ENCODE data around the gene INMT. TPM values are rescaled to one million over a fixed set of nuclear protein-coding genes. Genes with fewer than 3 reads are reported as not detected.

Gene INMT
- total and polyA plus RNA-seq, 2 of the 13 experiments (the other 11 are each of a cell fraction or from before 2014, with no cell fraction given) = not detected

DNA sequence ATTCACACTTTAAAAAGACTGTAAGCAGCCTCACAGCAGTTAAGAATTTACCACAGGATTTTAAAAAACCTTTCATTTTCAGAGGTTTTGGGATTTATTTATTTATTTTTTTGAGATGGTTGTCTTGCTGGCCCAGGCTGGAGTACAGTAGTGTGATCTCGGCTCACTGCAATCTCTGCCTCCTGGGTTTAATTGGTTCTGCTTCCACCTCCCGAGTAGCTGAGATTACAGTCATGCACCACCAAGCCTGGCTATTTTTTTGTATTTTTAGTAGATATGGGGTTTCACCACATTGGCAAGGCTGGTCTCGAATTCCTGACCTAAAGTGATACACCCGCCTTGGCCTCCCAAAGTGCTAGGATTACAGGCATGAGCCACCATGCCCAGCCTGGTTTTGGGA lies 38.4 kb downstream of the INMT start:
- TF ChIP-seq ZNF337 (CRISPR knock-in tag; IDR thresholded peaks at IDR 0.05; ENCODE audit: borderline replicate concordance, low read depth) (no peak), DPF2 (CRISPR knock-in tag; IDR thresholded peaks at IDR 0.05; ENCODE audit: borderline replicate concordance, low read depth) (no peak), CBFB (CRISPR knock-in tag; IDR thresholded peaks at IDR 0.05) (no peak), ZNF225 (CRISPR knock-in tag; IDR thresholded peaks at IDR 0.05) (no peak), ATAD3A (CRISPR knock-in tag; IDR thresholded peaks at IDR 0.05) (no peak), PPARG (CRISPR knock-in tag; conservative IDR thresholded peaks at IDR 0.05) (no peak), EHMT2 (IDR thresholded peaks at IDR 0.05; ENCODE audit: borderline replicate concordance, low read depth, low read length) (no peak), MAFG (CRISPR knock-in tag; IDR thresholded peaks at IDR 0.05) (no peak), ZSCAN20 (CRISPR knock-in tag; IDR thresholded peaks at IDR 0.05; ENCODE audit: borderline replicate concordance) (no peak), ZMYM4 (CRISPR knock-in tag; IDR thresholded peaks at IDR 0.05) (no peak), MTA3 (CRISPR knock-in tag; IDR thresholded peaks at IDR 0.05) (no peak), ZNF703 (CRISPR knock-in tag; IDR thresholded peaks at IDR 0.05; ENCODE audit: borderline replicate concordance) (no peak), HCFC1 (IDR thresholded peaks at IDR 0.05; ENCODE audit: low read depth, low read length) (no peak), ZNF781 (CRISPR knock-in tag; IDR thresholded peaks at IDR 0.05; ENCODE audit: borderline replicate concordance, not compliant biosample characterization) (no peak)
- TF ChIP-seq, protein P1, sequence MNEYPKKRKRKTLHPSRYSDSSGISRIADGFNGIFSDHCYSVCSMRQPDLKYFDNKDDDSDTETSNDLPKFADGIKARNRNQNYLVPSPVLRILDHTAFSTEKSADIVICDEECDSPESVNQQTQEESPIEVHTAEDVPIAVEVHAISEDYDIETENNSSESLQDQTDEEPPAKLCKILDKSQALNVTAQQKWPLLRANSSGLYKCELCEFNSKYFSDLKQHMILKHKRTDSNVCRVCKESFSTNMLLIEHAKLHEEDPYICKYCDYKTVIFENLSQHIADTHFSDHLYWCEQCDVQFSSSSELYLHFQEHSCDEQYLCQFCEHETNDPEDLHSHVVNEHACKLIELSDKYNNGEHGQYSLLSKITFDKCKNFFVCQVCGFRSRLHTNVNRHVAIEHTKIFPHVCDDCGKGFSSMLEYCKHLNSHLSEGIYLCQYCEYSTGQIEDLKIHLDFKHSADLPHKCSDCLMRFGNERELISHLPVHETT (CRISPR knock-in tag; conservative IDR thresholded peaks at IDR 0.05) = no peak
- TF ChIP-seq, protein P2, sequence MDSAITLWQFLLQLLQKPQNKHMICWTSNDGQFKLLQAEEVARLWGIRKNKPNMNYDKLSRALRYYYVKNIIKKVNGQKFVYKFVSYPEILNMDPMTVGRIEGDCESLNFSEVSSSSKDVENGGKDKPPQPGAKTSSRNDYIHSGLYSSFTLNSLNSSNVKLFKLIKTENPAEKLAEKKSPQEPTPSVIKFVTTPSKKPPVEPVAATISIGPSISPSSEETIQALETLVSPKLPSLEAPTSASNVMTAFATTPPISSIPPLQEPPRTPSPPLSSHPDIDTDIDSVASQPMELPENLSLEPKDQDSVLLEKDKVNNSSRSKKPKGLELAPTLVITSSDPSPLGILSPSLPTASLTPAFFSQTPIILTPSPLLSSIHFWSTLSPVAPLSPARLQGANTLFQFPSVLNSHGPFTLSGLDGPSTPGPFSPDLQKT (CRISPR knock-in tag; IDR thresholded peaks at IDR 0.05; ENCODE audit: borderline replicate concordance) = no peak
- TF ChIP-seq, protein P3, sequence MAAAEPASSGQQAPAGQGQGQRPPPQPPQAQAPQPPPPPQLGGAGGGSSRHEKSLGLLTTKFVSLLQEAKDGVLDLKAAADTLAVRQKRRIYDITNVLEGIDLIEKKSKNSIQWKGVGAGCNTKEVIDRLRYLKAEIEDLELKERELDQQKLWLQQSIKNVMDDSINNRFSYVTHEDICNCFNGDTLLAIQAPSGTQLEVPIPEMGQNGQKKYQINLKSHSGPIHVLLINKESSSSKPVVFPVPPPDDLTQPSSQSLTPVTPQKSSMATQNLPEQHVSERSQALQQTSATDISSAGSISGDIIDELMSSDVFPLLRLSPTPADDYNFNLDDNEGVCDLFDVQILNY (CRISPR knock-in tag; conservative IDR thresholded peaks at IDR 0.05) = no peak
- TF ChIP-seq, protein P4, sequence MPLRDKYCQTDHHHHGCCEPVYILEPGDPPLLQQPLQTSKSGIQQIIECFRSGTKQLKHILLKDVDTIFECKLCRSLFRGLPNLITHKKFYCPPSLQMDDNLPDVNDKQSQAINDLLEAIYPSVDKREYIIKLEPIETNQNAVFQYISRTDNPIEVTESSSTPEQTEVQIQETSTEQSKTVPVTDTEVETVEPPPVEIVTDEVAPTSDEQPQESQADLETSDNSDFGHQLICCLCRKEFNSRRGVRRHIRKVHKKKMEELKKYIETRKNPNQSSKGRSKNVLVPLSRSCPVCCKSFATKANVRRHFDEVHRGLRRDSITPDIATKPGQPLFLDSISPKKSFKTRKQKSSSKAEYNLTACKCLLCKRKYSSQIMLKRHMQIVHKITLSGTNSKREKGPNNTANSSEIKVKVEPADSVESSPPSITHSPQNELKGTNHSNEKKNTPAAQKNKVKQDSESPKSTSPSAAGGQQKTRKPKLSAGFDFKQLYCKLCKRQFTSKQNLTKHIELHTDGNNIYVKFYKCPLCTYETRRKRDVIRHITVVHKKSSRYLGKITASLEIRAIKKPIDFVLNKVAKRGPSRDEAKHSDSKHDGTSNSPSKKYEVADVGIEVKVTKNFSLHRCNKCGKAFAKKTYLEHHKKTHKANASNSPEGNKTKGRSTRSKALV (CRISPR knock-in tag; IDR thresholded peaks at IDR 0.05) = no peak
- TF ChIP-seq, protein P5, sequence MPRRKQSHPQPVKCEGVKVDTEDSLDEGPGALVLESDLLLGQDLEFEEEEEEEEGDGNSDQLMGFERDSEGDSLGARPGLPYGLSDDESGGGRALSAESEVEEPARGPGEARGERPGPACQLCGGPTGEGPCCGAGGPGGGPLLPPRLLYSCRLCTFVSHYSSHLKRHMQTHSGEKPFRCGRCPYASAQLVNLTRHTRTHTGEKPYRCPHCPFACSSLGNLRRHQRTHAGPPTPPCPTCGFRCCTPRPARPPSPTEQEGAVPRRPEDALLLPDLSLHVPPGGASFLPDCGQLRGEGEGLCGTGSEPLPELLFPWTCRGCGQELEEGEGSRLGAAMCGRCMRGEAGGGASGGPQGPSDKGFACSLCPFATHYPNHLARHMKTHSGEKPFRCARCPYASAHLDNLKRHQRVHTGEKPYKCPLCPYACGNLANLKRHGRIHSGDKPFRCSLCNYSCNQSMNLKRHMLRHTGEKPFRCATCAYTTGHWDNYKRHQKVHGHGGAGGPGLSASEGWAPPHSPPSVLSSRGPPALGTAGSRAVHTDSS (CRISPR knock-in tag; conservative IDR thresholded peaks at IDR 0.05) = no peak
- FAIRE-seq (no peak), ATAC-seq (no peak), DNase-seq (ENCODE audit: low spot score) (no peak)
- Histone ChIP-seq H3K79me2 (ENCODE audit: insufficient read depth, low read length) (no peaks in the 10 kb centered on the region), H3K9me3 (ENCODE audit: low read length) (no peaks in the 10 kb centered on the region), H3K4me3 (replicated peaks in 1 of 3; ENCODE audit: insufficient read depth in 1 of 3, low read depth in 2 of 3, low read length in 3 of 3) (no peak overlapping the region), H2AFZ (ENCODE audit: low read length) (no peak overlapping the region), H3K27ac (ENCODE audit: extremely low read length, insufficient read depth, low read length) (no peak overlapping the region), H3K36me3 (replicated peaks in 1 of 2; ENCODE audit: control insufficient read depth in 1 of 2, insufficient read depth in 2 of 2, low read length in 2 of 2) (no peaks in the 10 kb centered on the region), H3K4me2 (ENCODE audit: low read depth, low read length) (no peak overlapping the region), H4K20me1 (ENCODE audit: insufficient read depth, low read length) (no peaks in the 10 kb centered on the region), H3K9ac (ENCODE audit: insufficient read depth, low read depth, low read length) (no peak overlapping the region), H3K4me1 (ENCODE audit: insufficient read depth, low read length) (peaks cover 3% of the 10 kb centered on the region), H3K27me3 (ENCODE audit: control insufficient read depth in 1 of 2, insufficient read depth in 2 of 2, low read length in 2 of 2) (peaks cover 0 to 10% of the 10 kb centered on the region in 2 experiments; a peak in 1 of 5 replicates)
- 7% methylated on average over 4 of the region's 4 CpGs for WGBS (ENCODE audit: low lambda C conversion rate)
- intact Hi-C loops (cut with micrococcal nuclease; ENCODE audit: unreplicated experiment) (no loop called here), in situ Hi-C loops (cut with HindIII; ENCODE audit: extremely low pct_ligation_motif_present, low pct_unique_long_range_greater_than_20kb) (no loop called here)
- ChIA-PET CTCF (ENCODE audit: low intra/inter-chr PET ratio, low total read pairs) (no interaction called here), POLR2A (no interaction called here)
- no TSS peak for BruUV-seq (replicated peaks)
